ENCODE data around the gene TIMM23.
"Not testable (repeated sequence)": the region's sequence is repeated elsewhere in the genome, so short reads cannot be mapped to it uniquely, and the experiment has no call there.

The TIMM23 gene

GRCh38 chr10:45972106-45972812 lies at the start of gene TIMM23:
TSS of gene TIMM23 (plus strand) at chr10:45972489. CDS start at chr10:45972625, 136 bp downstream.
- peak; percentile 87 for DNase-seq

- not testable (repeated sequence) for DNase-seq
Observed at GRCh38 chr10:45926790-45927189, 45.5 kb upstream of the TIMM23 start.

GRCh38 chr10:45931305-45931704 lies 41.0 kb upstream of the TIMM23 start:
- DNase-seq = not testable (repeated sequence)

- not testable (repeated sequence) for DNase-seq
Observed at GRCh38 chr10:45934788-45935187, 37.5 kb upstream of the TIMM23 start.

GRCh38 chr10:45939176-45939697 lies 33.1 kb upstream of the TIMM23 start:
- DNase-seq = not testable (repeated sequence)

- not testable (repeated sequence) for DNase-seq
Observed at GRCh38 chr10:45941196-45941595, 31.1 kb upstream of the TIMM23 start.

GRCh38 chr10:45945476-45945875 lies 26.8 kb upstream of the TIMM23 start:
- DNase-seq = not testable (repeated sequence)

- DNase-seq = not testable (repeated sequence)
Observed at GRCh38 chr10:45947363-45947762, 24.9 kb upstream of the TIMM23 start.

- DNase-seq = not testable (repeated sequence)
Observed at GRCh38 chr10:45948801-45949200, 23.5 kb upstream of the TIMM23 start.

- not testable (repeated sequence) for DNase-seq
Observed at GRCh38 chr10:45954367-45954766, 17.9 kb upstream of the TIMM23 start.

GRCh38 chr10:45956634-45957033 lies 15.7 kb upstream of the TIMM23 start:
- DNase-seq = not testable (repeated sequence)

GRCh38 chr10:45957928-45958327 lies 14.4 kb upstream of the TIMM23 start:
- not testable (repeated sequence) for DNase-seq

GRCh38 chr10:45962686-45963452 lies 9.4 kb upstream of the TIMM23 start:
- DNase-seq = not testable (repeated sequence)

- DNase-seq = not testable (repeated sequence)
Observed at GRCh38 chr10:45971019-45971418, 1.3 kb upstream of the TIMM23 start.

GRCh38 chr10:45971742-45972105 lies 565 bp upstream of the TIMM23 start:
- not testable (repeated sequence) for DNase-seq

GRCh38 chr10:45972813-45973169 lies 502 bp downstream of the TIMM23 start:
- not testable (repeated sequence) for DNase-seq

GRCh38 chr10:45974041-45974440 lies 1.8 kb downstream of the TIMM23 start:
- DNase-seq = not testable (repeated sequence)

- not testable (repeated sequence) for DNase-seq
Observed at GRCh38 chr10:45978554-45978953, 6.3 kb downstream of the TIMM23 start.

GRCh38 chr10:45981367-45981766 lies 9.1 kb downstream of the TIMM23 start:
- not testable (repeated sequence) for DNase-seq

- peak; percentile 47 for DNase-seq
Observed at GRCh38 chr10:45983538-45984186, 11.4 kb downstream of the TIMM23 start.

GRCh38 chr10:45984473-45984872 lies 12.2 kb downstream of the TIMM23 start:
- not testable (repeated sequence) for DNase-seq

GRCh38 chr10:45985590-45985989 lies 13.3 kb downstream of the TIMM23 start:
- DNase-seq = not testable (repeated sequence)

- no peak for DNase-seq
Observed at GRCh38 chr10:45997557-45997956, 25.3 kb downstream of the TIMM23 start.
